Activated CD4-positive, alpha-beta T cell treated with anti-CD3 and anti-CD28 coated beads, Interleukin-2, Interleukin-6, amounts not matched to agents 100 ng/mL and 50 ng/mL, durations not matched to agents 16 hours and 8 hours (primary cell): ENCODE results near the gene MIOX.

ENCODE experiments used
- DNase-seq: peaks from one replicate; pipeline ENCODE4 v3.0.0-alpha.2; 2020

Gene MIOX

GRCh38 chr22:50486561-50487289 is at the start of gene MIOX:
TSS of gene MIOX (plus strand) at chr22:50486859. CDS start at chr22:50486898, 39 bp downstream.
- DNase-seq, result no peak

- DNase-seq, result no peak
Measured at GRCh38 chr22:50437511-50438304, 49.0 kb upstream of the MIOX start.

- no peak for DNase-seq
Measured at GRCh38 chr22:50438305-50439275, 48.1 kb upstream of the MIOX start.

GRCh38 chr22:50439314-50439870 is 47.3 kb upstream of the MIOX start:
- no peak for DNase-seq

- no peak for DNase-seq
Measured at GRCh38 chr22:50439871-50440331, 46.8 kb upstream of the MIOX start.

GRCh38 chr22:50440544-50441249 is 46.0 kb upstream of the MIOX start:
- DNase-seq, result no peak

GRCh38 chr22:50441428-50441993 is 45.1 kb upstream of the MIOX start:
- DNase-seq, result no peak

- DNase-seq, result no peak
Measured at GRCh38 chr22:50443197-50443596, 43.5 kb upstream of the MIOX start.

- DNase-seq, result no peak
Measured at GRCh38 chr22:50443801-50444625, 42.6 kb upstream of the MIOX start.

GRCh38 chr22:50444663-50445062 is 42.0 kb upstream of the MIOX start:
- DNase-seq, result no peak

- no peak for DNase-seq
Measured at GRCh38 chr22:50445071-50445879, 41.4 kb upstream of the MIOX start.

- DNase-seq, result no peak
Measured at GRCh38 chr22:50445880-50446707, 40.6 kb upstream of the MIOX start.

- no peak for DNase-seq
Measured at GRCh38 chr22:50446708-50447575, 39.7 kb upstream of the MIOX start.

- DNase-seq, result no peak
Measured at GRCh38 chr22:50447576-50448551, 38.8 kb upstream of the MIOX start.

- no peak for DNase-seq
Measured at GRCh38 chr22:50452649-50453048, 34.0 kb upstream of the MIOX start.

- no peak for DNase-seq
Measured at GRCh38 chr22:50454556-50455075, 32.0 kb upstream of the MIOX start.
